ENCODE results near the gene ZNF544.

Gene ZNF544

GRCh38 chr19:58204566-58204965 lies 24.1 kb upstream of the ZNF544 start:
- Histone ChIP-seq H3K4me2 (no peak overlapping the region), H3K4me3 (IDR thresholded peaks at IDR 0.05; ENCODE audit: insufficient read depth, low read depth, low read length) (no peak overlapping the region), H3K36me3 (ENCODE audit: insufficient read depth) (peaks cover 13% of the 10 kb centered on the region), H4K20me1 (ENCODE audit: insufficient read depth) (no peaks in the 10 kb centered on the region), H3K79me2 (ENCODE audit: insufficient read depth, low read depth) (no peaks in the 10 kb centered on the region), H3K27me3 (ENCODE audit: insufficient read depth, low read depth) (no peaks in the 10 kb centered on the region), H3K4me1 (ENCODE audit: low read depth, poor library complexity, severe bottlenecking) (no peaks in the 10 kb centered on the region), H3K27ac (no peak overlapping the region), H2AFZ (ENCODE audit: low read depth) (no peak overlapping the region), H3K9ac (no peak overlapping the region)
- no peak for TF ChIP-seq CTCF (conservative IDR thresholded peaks at IDR 0.05; ENCODE audit: low read depth, low read length)

GRCh38 chr19:58209577-58209976 lies 19.1 kb upstream of the ZNF544 start:
- Histone ChIP-seq H4K20me1 (ENCODE audit: insufficient read depth) (no peaks in the 10 kb centered on the region), H2AFZ (ENCODE audit: low read depth) (no peak overlapping the region), H3K4me2 (no peak overlapping the region), H3K79me2 (ENCODE audit: insufficient read depth, low read depth) (no peaks in the 10 kb centered on the region), H3K4me1 (ENCODE audit: low read depth, poor library complexity, severe bottlenecking) (no peaks in the 10 kb centered on the region), H3K27ac (no peak overlapping the region), H3K4me3 (IDR thresholded peaks at IDR 0.05; ENCODE audit: insufficient read depth, low read depth, low read length) (no peak overlapping the region), H3K36me3 (ENCODE audit: insufficient read depth) (peaks cover 26% of the 10 kb centered on the region), H3K27me3 (ENCODE audit: insufficient read depth, low read depth) (no peaks in the 10 kb centered on the region), H3K9ac (no peak overlapping the region)
- TF ChIP-seq CTCF (conservative IDR thresholded peaks at IDR 0.05; ENCODE audit: low read depth, low read length), result no peak

GRCh38 chr19:58212336-58213074 lies 16.2 kb upstream of the ZNF544 start:
- H3K27me3 ChIP-seq (ENCODE audit: insufficient read depth, low read depth), result no peaks in the 10 kb centered on the region
- no peak for TF ChIP-seq CTCF (conservative IDR thresholded peaks at IDR 0.05; ENCODE audit: low read depth, low read length)
- peaks cover 17% of the 10 kb centered on the region for H3K36me3 ChIP-seq (ENCODE audit: insufficient read depth)

GRCh38 chr19:58213075-58213369 lies 15.7 kb upstream of the ZNF544 start:
- Histone ChIP-seq H3K27ac (no peak overlapping the region), H2AFZ (ENCODE audit: low read depth) (no peak overlapping the region), H3K9ac (no peak overlapping the region), H3K4me2 (no peak overlapping the region), H3K4me3 (IDR thresholded peaks at IDR 0.05; ENCODE audit: insufficient read depth, low read depth, low read length) (no peak overlapping the region), H4K20me1 (ENCODE audit: insufficient read depth) (no peaks in the 10 kb centered on the region), H3K36me3 (ENCODE audit: insufficient read depth) (peaks cover 14% of the 10 kb centered on the region), H3K4me1 (ENCODE audit: low read depth, poor library complexity, severe bottlenecking) (no peaks in the 10 kb centered on the region), H3K27me3 (ENCODE audit: insufficient read depth, low read depth) (no peaks in the 10 kb centered on the region), H3K79me2 (ENCODE audit: insufficient read depth, low read depth) (no peaks in the 10 kb centered on the region)
- TF ChIP-seq CTCF (conservative IDR thresholded peaks at IDR 0.05; ENCODE audit: low read depth, low read length), result no peak

More at GRCh38 chr19:58212336-58213074, 16.2 kb upstream of the ZNF544 start:
- no peak overlapping the region for H2AFZ ChIP-seq (ENCODE audit: low read depth)
- H3K4me3 ChIP-seq (IDR thresholded peaks at IDR 0.05; ENCODE audit: insufficient read depth, low read depth, low read length), result no peak overlapping the region
- H4K20me1 ChIP-seq (ENCODE audit: insufficient read depth), result no peaks in the 10 kb centered on the region
- H3K9ac ChIP-seq, result no peak overlapping the region
- no peak overlapping the region for H3K27ac ChIP-seq
- no peaks in the 10 kb centered on the region for H3K79me2 ChIP-seq (ENCODE audit: insufficient read depth, low read depth)
- H3K4me2 ChIP-seq, result no peak overlapping the region
- H3K4me1 ChIP-seq (ENCODE audit: low read depth, poor library complexity, severe bottlenecking), result no peaks in the 10 kb centered on the region

Measured in KMS-11 (cell line).